NCI-H526 treated with DMSO at 0.1 percent for 48 hours (cell line): ENCODE measurements around the gene CPA1.

Experiments
- DNase-seq: peaks from one replicate; lab custom pipeline; 2025; lab: John Stamatoyannopoulos, UW

Gene CPA1

GRCh38 chr7:130379921-130380860 is at the start of gene CPA1:
CPA1 (plus strand) TSS chr7:130380494; CDS start chr7:130380521, 27 bp downstream.
- DNase-seq, result no peak

- no peak for DNase-seq
Observed at GRCh38 chr7:130332259-130333053, 47.8 kb upstream of the CPA1 start.

DNA sequence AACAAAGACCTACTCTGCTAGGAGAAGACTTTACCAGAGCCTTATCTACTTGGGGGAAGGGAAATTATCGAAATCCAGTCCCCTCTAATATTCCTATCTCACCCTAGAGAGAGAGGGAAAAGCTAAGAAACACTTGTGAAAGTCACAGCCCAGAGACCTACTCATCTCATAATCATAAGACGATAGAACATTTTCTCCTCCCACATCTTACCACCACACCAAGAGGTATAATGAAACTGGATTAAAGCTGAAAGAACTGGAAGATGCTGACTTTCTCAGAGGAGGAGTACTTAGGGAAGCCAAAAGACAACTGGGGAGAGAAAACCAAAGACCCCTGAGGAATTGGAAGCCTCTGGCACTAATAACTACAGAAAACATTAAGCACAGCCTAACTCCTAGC is 46.5 kb upstream of the CPA1 start:
- no peak for DNase-seq

DNA sequence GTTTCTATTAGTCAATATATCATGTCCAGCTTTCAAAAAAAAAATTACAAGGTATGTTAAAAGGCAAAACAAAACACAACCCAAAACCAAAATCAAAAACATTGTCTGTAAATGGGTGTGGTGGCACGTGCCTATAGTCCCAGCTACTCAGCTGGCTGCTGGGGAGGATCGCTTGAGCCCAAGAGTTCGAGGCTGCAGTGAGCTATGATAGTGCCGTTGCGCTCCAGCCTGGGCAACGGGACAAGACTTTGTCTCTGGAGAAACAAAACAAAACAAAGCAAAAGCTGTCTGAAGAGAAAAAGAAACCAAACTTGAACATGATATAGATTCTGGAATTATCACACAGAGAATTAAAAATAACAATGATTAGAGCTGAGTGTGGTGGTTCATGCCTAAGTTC is 46.0 kb upstream of the CPA1 start:
- no peak for DNase-seq

GRCh38 chr7:130337410-130337971 is 42.8 kb upstream of the CPA1 start:
- no peak for DNase-seq

DNA sequence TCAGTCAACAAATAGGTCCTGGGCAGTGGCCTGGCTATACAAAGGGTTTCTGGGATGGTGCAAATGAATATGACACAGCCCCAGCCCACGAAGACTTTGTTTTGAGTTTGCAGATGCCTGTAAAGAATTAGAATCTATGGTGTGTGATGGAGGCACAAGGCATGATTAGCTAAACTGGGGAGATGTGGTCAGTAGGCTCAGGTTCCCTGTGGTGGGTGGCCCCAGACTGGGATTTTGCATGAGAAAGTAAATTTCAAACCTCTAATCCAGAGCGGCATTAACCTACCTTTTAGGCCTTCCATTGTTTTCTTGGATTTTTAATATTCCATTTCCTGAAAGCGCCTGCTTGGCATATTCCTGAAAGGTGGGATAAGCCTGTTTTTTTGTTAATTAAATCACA is 42.1 kb upstream of the CPA1 start:
- DNase-seq, result no peak

GRCh38 chr7:130341882-130342281 is 38.4 kb upstream of the CPA1 start:
- DNase-seq, result no peak

GRCh38 chr7:130342701-130343380 is 37.5 kb upstream of the CPA1 start:
- DNase-seq, result no peak

GRCh38 chr7:130344271-130344866 is 35.9 kb upstream of the CPA1 start, which contains the start of gene CPA5:
CPA5 (plus strand) TSS chr7:130344816; CDS start chr7:130346486, 1,670 bp downstream.
- no peak for DNase-seq

- DNase-seq, result no peak
Observed at GRCh38 chr7:130345136-130345535, 35.2 kb upstream of the CPA1 start.

- DNase-seq, result no peak
Observed at GRCh38 chr7:130345725-130346124, 34.6 kb upstream of the CPA1 start.

- DNase-seq, result no peak
Observed at GRCh38 chr7:130346177-130346905, 34.0 kb upstream of the CPA1 start.

- no peak for DNase-seq
Observed at GRCh38 chr7:130346941-130347340, 33.4 kb upstream of the CPA1 start.

GRCh38 chr7:130349911-130350782 is 30.1 kb upstream of the CPA1 start:
- no peak for DNase-seq

GRCh38 chr7:130350945-130351790 is 29.1 kb upstream of the CPA1 start:
- no peak for DNase-seq

DNA sequence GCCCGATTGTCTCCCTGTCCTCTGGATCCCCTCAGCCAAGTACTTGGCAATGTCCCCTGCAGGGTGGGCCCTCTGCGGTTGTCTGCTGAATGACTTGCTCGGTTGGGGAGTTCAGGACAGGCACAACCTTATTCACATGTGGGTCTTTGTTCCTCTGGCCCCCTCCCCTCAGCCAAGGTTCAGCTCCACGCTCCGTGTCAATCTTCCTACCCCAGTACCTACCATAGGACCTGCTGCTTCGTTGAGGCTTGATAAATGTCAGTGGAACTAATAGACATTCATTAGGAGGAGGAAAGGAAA is 28.6 kb upstream of the CPA1 start:
- no peak for DNase-seq

- DNase-seq, result no peak
Observed at GRCh38 chr7:130352194-130353074, 27.9 kb upstream of the CPA1 start.

GRCh38 chr7:130353196-130353595 is 27.1 kb upstream of the CPA1 start:
- DNase-seq, result no peak
